Measurements from ENCODE around the gene TP73. TPM values are rescaled to one million over a fixed set of nuclear protein-coding genes. Genes with fewer than 3 reads are reported as not detected.

The TP73 gene
- total RNA-seq, 3 donors from 2014 or later (not counting 1 experiment from before 2014, with no cell fraction given): 0.28 to 0.50 (median 0.39) TPM

DNA sequence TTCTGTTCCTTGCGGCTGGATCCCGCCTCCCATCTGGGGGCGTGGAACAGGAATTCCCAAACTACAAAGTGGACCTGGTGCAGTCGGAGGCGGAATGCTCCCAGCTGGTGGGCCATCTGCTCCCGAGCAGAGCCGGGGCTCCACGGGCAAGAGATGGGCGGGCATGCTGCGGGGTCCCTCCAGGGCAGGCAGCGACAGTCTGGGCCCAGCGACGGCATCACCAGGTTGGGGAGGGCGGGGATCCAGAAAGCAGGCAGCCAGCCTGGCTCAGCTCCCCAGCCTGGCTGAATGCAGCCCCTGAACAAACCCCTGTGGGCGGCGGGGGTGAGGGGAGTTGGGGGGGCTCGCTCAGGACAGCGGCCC lies 44.6 kb upstream of the TP73 start:
- Histone ChIP-seq H3K27me3 (ENCODE audit: control insufficient read depth, insufficient read depth, low read length) (peaks cover 5% of the 10 kb centered on the region), H3K27ac (ENCODE audit: low read length) (no peak overlapping the region), H3K4me1 (ENCODE audit: control insufficient read depth, insufficient read depth, low read length) (peaks cover 12% of the 10 kb centered on the region), H3K9me3 (ENCODE audit: control insufficient read depth, insufficient read depth, low read length) (no peaks in the 10 kb centered on the region), H3K36me3 (ENCODE audit: control insufficient read depth, insufficient read depth, low read length) (no peaks in the 10 kb centered on the region), H3K4me3 (ENCODE audit: low read length) (no peak overlapping the region)
- 92% methylated on average over 18 of the region's 18 CpGs for WGBS (ENCODE audit: insufficient coverage)
- ATAC-seq (no peak), DNase-seq (no peak)
- TF ChIP-seq, protein P1, sequence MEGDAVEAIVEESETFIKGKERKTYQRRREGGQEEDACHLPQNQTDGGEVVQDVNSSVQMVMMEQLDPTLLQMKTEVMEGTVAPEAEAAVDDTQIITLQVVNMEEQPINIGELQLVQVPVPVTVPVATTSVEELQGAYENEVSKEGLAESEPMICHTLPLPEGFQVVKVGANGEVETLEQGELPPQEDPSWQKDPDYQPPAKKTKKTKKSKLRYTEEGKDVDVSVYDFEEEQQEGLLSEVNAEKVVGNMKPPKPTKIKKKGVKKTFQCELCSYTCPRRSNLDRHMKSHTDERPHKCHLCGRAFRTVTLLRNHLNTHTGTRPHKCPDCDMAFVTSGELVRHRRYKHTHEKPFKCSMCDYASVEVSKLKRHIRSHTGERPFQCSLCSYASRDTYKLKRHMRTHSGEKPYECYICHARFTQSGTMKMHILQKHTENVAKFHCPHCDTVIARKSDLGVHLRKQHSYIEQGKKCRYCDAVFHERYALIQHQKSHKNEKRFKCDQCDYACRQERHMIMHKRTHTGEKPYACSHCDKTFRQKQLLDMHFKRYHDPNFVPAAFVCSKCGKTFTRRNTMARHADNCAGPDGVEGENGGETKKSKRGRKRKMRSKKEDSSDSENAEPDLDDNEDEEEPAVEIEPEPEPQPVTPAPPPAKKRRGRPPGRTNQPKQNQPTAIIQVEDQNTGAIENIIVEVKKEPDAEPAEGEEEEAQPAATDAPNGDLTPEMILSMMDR (IDR thresholded peaks at IDR 0.05): no peak
- H3K27me3 Mint-ChIP-seq (ENCODE audit: low read depth in 2 of 2): peaks cover 0 to 14% of the 10 kb centered on the region in 2 donors
- intact Hi-C loops (cut with micrococcal nuclease): no loop called here
- H3K36me3 Mint-ChIP-seq: no peaks in the 10 kb centered on the region
- H3K4me1 Mint-ChIP-seq: peaks cover 4 to 7% of the 10 kb centered on the region in 2 donors
- no peak overlapping the region for H3K27ac Mint-ChIP-seq
- no peak overlapping the region for H3K4me3 Mint-ChIP-seq
- no peaks in the 10 kb centered on the region for H3K9me3 Mint-ChIP-seq

DNA sequence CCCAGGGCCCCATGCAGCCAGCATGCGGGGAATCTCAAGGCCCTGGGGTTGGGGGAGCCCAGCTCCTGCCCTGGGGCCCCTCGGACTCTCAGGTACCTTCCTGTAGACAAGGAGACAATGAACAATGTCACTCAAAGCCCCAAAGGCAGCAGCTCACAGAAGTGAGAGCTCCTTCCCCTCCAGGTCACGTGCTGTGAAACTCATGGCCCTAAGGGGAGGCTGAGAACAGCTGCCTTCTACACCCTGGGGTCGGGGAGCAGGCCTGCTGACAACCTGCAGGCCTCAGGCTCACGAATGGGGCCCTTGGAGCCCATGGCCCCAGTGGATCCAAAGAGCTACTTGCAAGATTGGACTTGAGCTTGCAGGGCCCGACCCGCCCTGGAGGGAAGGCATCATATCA lies 44.2 kb upstream of the TP73 start:
- TF ChIP-seq, protein P1 (IDR thresholded peaks at IDR 0.05): no peak

DNA sequence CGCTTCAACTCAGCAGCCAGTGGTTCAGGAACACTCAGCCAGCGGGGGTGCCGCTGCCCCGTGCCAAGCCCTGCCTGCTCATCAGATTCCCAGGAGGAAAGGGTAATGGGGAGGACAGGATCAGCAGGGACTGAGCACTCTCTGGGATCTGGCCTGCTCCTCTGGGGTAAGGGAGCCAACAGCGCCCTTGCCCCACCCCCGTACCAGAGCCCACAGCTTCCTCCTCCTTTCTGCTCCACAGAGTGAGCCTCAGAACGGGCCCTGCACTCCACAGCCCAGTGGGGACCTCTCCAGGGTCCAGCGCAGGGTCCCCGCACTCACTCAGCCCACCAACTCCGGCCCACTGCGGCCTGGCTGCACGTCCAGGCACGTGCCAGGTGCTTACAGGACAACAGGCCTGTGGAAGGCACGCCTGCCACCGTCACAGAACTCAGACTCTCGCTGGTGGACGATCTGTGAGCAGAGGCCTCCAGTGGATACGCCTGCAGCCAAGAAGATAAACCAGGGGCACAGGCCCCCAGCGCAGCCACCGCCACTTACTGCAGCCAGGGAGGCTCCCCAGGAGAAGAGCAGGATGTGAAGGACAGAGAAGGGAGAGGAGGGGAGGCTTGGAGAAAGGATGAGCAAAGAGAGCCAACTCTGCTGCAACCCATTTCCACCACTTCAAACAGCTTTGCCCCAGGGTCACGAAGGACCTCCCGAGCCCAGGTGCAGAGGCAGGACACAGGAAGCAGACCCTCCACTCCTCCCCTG lies 43.1 kb upstream of the TP73 start:
- no peak overlapping the region for H3K27ac Mint-ChIP-seq
- peaks cover 5% of the 10 kb centered on the region for H3K27me3 ChIP-seq (ENCODE audit: control insufficient read depth, insufficient read depth, low read length)

More for the DNA sequence above, 44.2 kb upstream of the TP73 start:
- intact Hi-C loops (cut with micrococcal nuclease): no loop called here
- WGBS (ENCODE audit: insufficient coverage): 78% methylated on average over 7 of the region's 7 CpGs
- Mint-ChIP-seq H3K27me3 (ENCODE audit: low read depth in 2 of 2) (peaks cover 0 to 16% of the 10 kb centered on the region in 2 donors), H3K36me3 (no peaks in the 10 kb centered on the region), H3K27ac (no peak overlapping the region), H3K4me3 (no peak overlapping the region), H3K4me1 (peaks cover 4 to 7% of the 10 kb centered on the region in 2 donors), H3K9me3 (no peaks in the 10 kb centered on the region)
- no peaks in the 10 kb centered on the region for H3K9me3 ChIP-seq (ENCODE audit: control insufficient read depth, insufficient read depth, low read length)
- H3K27me3 ChIP-seq (ENCODE audit: control insufficient read depth, insufficient read depth, low read length): peaks cover 5% of the 10 kb centered on the region
- no peak overlapping the region for H3K4me3 ChIP-seq (ENCODE audit: low read length)
- ATAC-seq (no peak), DNase-seq (no peak)
- H3K4me1 ChIP-seq (ENCODE audit: control insufficient read depth, insufficient read depth, low read length): peaks cover 12% of the 10 kb centered on the region
- no peak overlapping the region for H3K27ac ChIP-seq (ENCODE audit: low read length)
- no peaks in the 10 kb centered on the region for H3K36me3 ChIP-seq (ENCODE audit: control insufficient read depth, insufficient read depth, low read length)

More for the DNA sequence above, 43.1 kb upstream of the TP73 start:
- no peaks in the 10 kb centered on the region for H3K36me3 ChIP-seq (ENCODE audit: control insufficient read depth, insufficient read depth, low read length)
- no peaks in the 10 kb centered on the region for H3K9me3 Mint-ChIP-seq
- no peak for ATAC-seq
- no peak overlapping the region for H3K27ac ChIP-seq (ENCODE audit: low read length)
- WGBS (ENCODE audit: insufficient coverage): 59% methylated on average over 22 of the region's 22 CpGs
- H3K36me3 Mint-ChIP-seq: no peaks in the 10 kb centered on the region
- peaks cover 12% of the 10 kb centered on the region for H3K4me1 ChIP-seq (ENCODE audit: control insufficient read depth, insufficient read depth, low read length)
- H3K4me3 ChIP-seq (ENCODE audit: low read length): no peak overlapping the region
- intact Hi-C loops (cut with micrococcal nuclease): no loop called here
- H3K4me1 Mint-ChIP-seq: peaks cover 4 to 18% of the 10 kb centered on the region in 2 donors
- DNase-seq: no peak
- H3K4me3 Mint-ChIP-seq: no peak overlapping the region
- peaks cover 0 to 19% of the 10 kb centered on the region in 2 donors for H3K27me3 Mint-ChIP-seq (ENCODE audit: low read depth in 2 of 2)
- TF ChIP-seq, protein P1 (IDR thresholded peaks at IDR 0.05): no peak
- H3K9me3 ChIP-seq (ENCODE audit: control insufficient read depth, insufficient read depth, low read length): no peaks in the 10 kb centered on the region

Data from natural killer cell (primary cell).